Measurements from ENCODE around the gene QARS1.

Gene QARS1

GRCh38 chr3:49104427-49105291 lies at the start of gene QARS1:
Gene QARS1 (minus strand): TSS chr3:49104757. CDS start chr3:49104733, 24 bp downstream.
- peak; percentile 67 to 88 (median 80) for DNase-seq (ENCODE audit: low read depth in 4 of 4, low spot score in 1 of 4)

DNA sequence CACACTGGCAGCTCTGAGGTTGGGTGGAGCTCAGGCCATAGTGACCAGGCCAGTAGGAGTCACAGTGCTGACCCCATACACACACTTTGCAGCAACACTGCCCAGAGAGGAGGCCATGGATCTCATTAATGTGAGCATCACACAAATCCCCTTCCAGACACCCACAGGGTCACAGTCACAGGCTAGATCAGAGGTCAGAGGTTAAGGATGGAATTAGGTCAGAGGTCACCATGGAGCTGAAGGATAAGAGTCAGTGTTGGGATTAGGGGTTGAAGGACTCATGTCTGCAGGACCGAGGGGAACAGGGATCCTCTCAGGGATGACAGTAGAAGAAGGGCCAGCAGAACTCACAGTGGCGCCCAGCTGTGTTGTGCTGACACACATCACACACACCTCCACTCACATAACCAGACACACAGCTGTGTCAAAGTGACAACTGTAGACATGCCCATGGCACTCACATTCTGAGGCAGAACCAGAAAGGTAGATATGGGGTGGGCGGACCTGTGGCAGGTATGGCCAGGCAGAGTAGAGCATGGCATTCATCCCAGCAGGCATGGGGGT lies 48.9 kb upstream of the QARS1 start:
- DNase-seq (ENCODE audit: low read depth in 4 of 4, low spot score in 1 of 4), result no peak

GRCh38 chr3:49151610-49152009 lies 47.1 kb upstream of the QARS1 start:
- DNase-seq (ENCODE audit: low read depth in 4 of 4, low spot score in 1 of 4), result no peak

DNA sequence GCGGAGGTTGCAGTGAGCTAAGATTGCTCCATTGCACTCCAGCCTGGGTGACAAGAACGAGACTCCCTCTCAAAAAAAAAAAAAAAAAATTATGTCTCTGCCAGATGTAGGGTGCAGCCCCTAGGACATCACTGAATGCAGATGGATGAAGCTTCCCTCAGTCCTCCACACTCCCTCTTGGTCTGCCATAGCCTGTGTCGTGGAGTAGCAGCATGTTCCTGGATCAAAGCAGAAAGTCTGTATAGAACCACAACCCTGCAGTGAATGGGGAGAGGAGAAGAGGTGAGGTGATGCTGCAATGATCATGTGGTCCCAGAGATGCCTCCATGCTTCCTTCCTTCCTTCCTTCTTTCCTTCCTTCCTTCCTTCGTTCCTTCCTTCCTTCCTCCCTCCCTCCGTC lies 43.6 kb upstream of the QARS1 start:
- DNase-seq (ENCODE audit: low read depth in 4 of 4, low spot score in 1 of 4), result no peak

DNA sequence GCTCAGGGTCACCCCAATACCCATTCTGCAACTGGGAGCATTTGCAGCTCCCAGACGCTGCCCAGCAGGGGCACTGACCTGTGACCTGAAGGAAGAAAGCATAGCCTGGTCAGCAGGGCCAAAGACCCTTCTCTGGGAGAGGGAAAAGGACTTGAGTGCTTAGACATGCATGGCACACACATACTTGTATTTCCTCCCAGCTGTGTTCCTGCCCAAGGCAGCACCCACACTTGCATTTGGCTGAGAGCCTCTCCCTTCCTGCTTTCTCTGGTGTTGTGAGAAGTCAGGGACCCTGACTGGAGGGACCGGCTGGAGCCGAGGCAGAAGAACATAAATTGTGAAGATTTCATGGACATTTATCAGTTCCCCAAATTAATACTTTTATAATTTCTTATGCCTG lies 35.5 kb upstream of the QARS1 start:
- no peak for DNase-seq (ENCODE audit: low read depth in 4 of 4, low spot score in 1 of 4)

DNA sequence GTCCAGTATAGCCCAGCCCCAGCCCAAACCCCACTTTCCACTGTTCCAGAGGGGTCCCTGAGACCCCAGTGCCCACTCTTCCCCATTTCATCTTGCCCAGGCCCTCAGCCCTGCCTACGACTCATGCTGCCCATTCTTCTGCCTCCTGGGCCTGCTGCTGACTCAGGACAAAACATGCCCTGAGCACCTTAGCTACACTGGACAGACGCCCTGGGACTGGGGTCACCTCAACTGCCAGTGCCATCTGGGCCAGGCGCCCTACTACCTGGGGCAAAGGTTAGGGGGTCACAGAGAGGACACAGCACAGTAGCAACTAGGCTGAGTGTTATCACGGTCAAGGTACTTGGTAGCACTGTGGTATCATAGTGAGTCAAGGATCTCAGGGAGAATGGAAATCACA lies 30.9 kb upstream of the QARS1 start:
- DNase-seq (ENCODE audit: low read depth in 4 of 4, low spot score in 1 of 4), result no peak

- DNase-seq (ENCODE audit: low read depth in 4 of 4, low spot score in 1 of 4), result no peak
These were observed 30.1 kb upstream of the QARS1 start for GRCh38 chr3:49134471-49135265.

- DNase-seq (ENCODE audit: low read depth in 4 of 4, low spot score in 1 of 4), result no peak
These were observed 28.8 kb upstream of the QARS1 start for GRCh38 chr3:49133226-49133951.

GRCh38 chr3:49132437-49133225 lies 28.1 kb upstream of the QARS1 start, which contains the start of gene LAMB2:
Gene LAMB2 (minus strand): TSS chr3:49133050. CDS start chr3:49132867, 183 bp downstream.
- no peak for DNase-seq (ENCODE audit: low read depth in 4 of 4, low spot score in 1 of 4)

GRCh38 chr3:49132073-49132436 lies 27.5 kb upstream of the QARS1 start:
- no peak for DNase-seq (ENCODE audit: low read depth in 4 of 4, low spot score in 1 of 4)

DNA sequence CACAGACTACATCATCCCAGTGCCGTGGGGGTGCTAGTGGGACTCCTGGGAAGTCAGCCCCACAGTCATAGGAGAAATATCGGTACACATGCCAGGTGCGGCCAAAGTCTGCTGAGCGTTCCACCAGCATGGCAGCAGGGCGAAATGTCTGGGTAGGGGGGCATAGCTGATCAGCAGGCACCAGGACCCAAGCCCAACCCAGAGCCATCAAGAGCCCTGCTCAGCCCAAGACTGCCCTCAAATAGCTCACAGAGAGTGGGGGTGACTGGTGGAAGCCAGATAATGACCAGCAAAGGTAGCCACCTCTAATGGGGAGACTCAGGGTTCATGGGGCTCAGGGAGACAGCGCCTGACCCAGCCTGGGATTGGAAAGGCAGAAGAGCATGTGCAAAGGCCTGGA lies 27.0 kb upstream of the QARS1 start:
- DNase-seq (ENCODE audit: low read depth in 4 of 4, low spot score in 1 of 4), result no peak

DNA sequence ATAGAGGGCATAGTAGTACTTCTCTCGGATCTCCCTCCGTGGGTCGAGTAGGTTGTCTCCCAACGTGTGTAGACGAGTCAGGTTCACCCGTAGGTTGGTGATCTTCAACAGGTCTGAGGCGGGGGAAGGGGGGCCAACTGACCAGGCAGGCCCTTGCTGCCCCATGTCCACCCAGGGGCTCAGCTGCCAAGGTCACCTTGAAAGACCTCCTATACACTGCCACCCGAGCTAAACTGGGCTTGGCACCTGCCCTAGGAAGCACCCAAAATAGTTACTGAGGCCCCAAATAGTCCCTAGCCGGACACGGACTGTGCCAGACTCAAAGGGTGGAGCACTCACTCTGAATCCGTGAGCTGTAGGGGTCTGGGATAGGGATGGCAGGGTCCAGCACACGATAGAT lies 26.5 kb upstream of the QARS1 start:
- no peak for DNase-seq (ENCODE audit: low read depth in 4 of 4, low spot score in 1 of 4)

- no peak for DNase-seq (ENCODE audit: low read depth in 4 of 4, low spot score in 1 of 4)
These were observed 20.6 kb upstream of the QARS1 start for GRCh38 chr3:49124991-49125670.

DNA sequence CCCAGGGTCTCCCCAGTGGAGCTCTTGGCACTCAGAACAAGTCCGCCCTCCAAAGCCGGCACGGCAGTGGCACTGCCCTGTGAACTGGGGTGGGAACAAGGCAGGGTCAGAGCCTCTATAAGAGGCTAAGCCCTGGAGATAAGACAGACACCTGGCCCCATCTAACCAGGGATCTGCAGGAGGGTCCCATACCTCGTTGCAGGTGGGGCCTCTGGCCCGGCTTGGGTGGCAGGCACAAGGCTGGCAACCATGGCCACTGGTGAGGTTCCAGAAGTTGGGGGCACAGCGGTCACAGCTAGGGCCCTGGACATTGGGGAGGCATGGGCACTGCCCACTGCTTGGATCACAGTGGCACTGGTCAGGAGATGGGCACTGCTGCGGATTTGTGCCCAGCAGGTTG lies 19.6 kb upstream of the QARS1 start:
- no peak for DNase-seq (ENCODE audit: low read depth in 4 of 4, low spot score in 1 of 4)

DNA sequence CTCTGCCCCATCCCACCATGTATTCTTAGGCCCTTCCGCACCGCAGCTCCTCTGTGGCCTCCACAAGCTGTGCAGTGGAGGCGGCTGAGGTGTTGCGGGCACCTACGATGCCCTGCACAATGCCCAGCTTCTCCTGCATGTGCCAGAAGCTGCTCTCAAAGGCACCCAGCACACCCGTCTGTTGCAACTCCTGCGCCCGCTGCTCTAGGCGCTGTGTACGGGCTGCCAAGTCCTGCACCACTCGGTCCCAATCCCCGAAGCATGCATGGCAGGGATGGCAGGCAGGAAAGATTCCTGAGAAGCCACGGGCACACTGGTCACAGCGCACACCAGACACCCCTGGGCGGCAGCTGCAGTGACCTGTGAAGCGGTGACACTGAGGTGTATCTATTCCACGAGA lies 19.1 kb upstream of the QARS1 start:
- DNase-seq (ENCODE audit: low read depth in 4 of 4, low spot score in 1 of 4), result no peak

DNA sequence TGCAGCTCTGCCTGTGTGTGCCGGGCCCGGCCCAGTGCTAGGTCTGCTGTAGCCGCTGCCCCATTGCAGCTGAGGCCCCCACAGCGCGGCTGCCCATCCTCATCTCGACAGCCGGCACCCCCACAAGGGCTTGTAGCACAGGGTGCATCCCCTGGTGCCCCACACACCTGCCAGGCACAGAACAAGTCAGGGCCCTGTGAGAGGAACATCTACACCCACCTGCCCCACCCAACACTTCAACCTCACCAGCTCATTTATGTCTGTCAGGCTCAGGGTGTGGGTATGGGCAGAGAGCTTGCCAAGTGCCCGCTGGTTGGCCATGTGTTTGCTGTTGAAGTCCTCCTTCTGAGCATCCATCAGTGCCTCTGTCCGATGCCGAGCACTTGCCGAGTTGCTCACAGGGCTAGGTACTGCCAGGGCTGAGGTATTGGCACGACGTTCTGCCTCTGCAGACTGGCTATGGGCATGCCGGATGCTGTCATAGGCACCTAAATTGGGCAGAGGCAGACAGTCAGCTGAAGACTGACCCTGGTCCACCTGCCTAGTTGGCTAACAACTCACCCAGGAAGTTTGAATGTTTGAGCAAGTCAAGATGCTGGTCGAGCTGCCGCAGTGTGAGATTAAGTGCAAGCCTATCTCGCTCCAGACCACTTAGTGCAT lies 18.5 kb upstream of the QARS1 start:
- no peak for DNase-seq (ENCODE audit: low read depth in 4 of 4, low spot score in 1 of 4)

DNA sequence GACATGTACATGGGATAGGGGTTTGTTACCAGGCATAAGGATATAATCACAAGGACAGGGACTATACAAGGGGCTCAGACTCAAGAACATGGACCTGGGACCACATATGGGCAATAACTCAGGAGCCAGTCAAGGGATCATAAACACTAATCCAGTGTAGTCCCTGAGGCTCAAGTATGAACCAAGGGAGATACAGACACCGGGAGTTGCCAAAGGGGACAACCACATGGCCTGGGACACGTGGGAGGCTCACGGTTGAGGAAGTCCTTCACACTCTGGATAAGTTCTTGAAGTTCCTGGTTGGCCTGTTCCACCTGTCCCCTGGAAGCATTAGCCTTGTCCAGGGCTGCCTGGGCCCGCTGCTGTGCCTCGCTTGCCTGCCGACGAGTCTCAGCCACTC lies 17.9 kb upstream of the QARS1 start:
- DNase-seq (ENCODE audit: low read depth in 4 of 4, low spot score in 1 of 4), result no peak

DNA sequence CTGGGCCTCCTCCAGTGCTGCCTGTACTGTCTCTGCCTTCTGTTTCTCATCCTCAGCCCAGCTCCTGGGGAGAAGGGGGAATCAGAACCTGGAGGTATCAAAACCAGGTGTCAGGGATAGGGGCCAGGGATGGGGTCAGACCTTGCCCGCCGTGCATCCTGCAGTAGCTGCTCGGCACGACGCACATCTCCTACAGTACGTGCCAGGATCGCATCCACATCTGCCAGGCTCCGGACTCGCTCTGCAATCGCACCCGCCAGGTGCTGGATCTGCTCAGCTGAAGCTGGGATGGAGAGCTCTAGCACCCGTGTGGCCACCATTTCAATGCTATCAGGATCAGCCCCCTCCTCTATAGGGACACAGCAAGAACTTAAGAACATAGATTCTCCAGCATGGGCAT lies 17.5 kb upstream of the QARS1 start:
- no peak for DNase-seq (ENCODE audit: low read depth in 4 of 4, low spot score in 1 of 4)

DNA sequence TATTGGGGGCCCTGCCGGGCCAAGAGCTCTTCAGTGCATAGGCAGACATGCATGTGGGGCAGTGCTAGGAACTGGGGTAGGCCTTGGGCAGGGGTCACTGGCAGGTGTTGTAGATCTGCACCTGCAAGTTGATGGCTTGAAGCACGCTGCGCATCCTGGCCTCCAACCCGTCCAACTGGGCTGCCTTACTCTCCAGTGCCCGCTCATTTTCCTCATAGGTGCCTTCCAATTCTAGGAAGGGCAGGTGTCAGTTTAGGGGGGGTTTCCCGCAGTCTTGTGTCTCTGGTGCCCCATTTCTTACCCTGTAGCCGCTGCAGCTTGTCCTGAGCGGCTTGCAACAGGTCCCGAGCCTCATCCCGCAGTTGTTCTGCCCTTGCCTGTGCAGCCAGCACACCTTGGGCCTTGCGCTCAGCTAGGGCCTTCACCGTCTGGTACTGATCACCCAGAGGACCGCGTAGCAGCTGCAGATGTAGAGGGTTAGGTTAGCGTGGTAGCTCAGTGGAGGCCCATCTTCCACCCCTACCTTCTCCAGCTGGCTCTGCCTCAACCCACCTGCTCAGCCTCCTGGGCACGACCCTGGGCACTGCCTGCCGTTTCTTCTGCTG lies 16.7 kb upstream of the QARS1 start:
- DNase-seq (ENCODE audit: low read depth in 4 of 4, low spot score in 1 of 4), result no peak

All from stimulated activated CD4-positive, alpha-beta T cell treated with anti-CD3 and anti-CD28 coated beads, Interleukin-1b, Interleukin-23, amount 100 ng/mL, for 24 hours (primary cell).